ENCODE data around the gene ARL17A.
"Not testable (repeated sequence)": the region's sequence is repeated elsewhere in the genome, so short reads cannot be mapped to it uniquely, and the experiment has no call there.

GRCh38 chr17:46481310-46481709, 98.2 kb downstream of the ARL17A start:
- TF ChIP-seq SP1 (IDR thresholded peaks at IDR 0.05); FOXK2 (IDR thresholded peaks at IDR 0.05); ARNT (IDR thresholded peaks at IDR 0.05); ZNF384 (IDR thresholded peaks at IDR 0.05); FOXM1 (IDR thresholded peaks at IDR 0.05; ENCODE audit: borderline replicate concordance); SUZ12 (IDR thresholded peaks at IDR 0.05); BHLHE40 (IDR thresholded peaks at IDR 0.05; ENCODE audit: borderline replicate concordance); FOXA1 (IDR thresholded peaks at IDR 0.05); LEF1 (IDR thresholded peaks at IDR 0.05; ENCODE audit: borderline replicate concordance); NFRKB (IDR thresholded peaks at IDR 0.05); TARDBP (IDR thresholded peaks at IDR 0.05); ELF4 (IDR thresholded peaks at IDR 0.05); CTBP1 (IDR thresholded peaks at IDR 0.05; ENCODE audit: borderline replicate concordance); HDGF (IDR thresholded peaks at IDR 0.05; ENCODE audit: borderline replicate concordance): not testable (repeated sequence)

Measured in HEK293T (cell line).